Stimulated activated CD8-positive, alpha-beta memory T cell treated with anti-CD3 and anti-CD28 coated beads, Interleukin-7, amount 100 ng/mL, for 24 hours (primary cell): ENCODE data around the gene SPDYE4.
"Not testable (repeated sequence)": the region's sequence is repeated elsewhere in the genome, so short reads cannot be mapped to it uniquely, and the experiment has no call there.

Source experiments
- DNase-seq: peaks from one replicate; pipeline ENCODE4 v3.0.0-alpha.2; 2020; ENCODE audit warnings: low read depth

Gene SPDYE4, protein sequence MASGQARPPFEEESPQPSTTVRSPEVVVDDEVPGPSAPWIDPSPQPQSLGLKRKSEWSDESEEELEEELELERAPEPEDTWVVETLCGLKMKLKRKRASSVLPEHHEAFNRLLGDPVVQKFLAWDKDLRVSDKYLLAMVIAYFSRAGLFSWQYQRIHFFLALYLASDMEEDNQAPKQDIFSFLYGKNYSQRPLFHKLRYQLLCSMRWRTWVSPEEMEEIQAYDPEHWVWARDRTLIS

DNA sequence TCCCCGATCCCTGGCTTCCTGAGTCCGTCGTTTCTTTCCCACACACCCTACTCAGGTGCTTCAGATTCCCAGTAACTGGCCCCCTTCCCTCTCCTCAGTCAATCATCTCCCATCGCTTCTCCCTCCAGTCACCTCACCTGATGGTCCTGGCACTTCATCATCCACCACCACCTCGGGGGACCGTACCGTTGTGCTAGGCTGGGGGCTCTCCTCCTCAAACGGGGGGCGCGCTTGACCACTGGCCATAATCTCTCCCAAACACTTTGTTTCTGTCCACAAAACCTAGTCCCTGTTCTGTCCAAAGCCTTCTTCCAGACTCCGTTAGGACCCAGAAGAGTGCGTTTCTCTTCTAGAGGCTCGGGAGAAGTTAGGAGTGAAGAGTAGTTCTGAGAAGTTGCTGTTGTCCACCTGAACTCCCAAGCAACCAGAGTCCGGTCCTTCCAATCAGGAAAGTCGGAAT is at the start of gene SPDYE4:
TSS of gene SPDYE4 (minus strand) at position 410 of the 460 bp plus-strand sequence. CDS start at position 246, 164 bp downstream.
- no peak for DNase-seq

DNA sequence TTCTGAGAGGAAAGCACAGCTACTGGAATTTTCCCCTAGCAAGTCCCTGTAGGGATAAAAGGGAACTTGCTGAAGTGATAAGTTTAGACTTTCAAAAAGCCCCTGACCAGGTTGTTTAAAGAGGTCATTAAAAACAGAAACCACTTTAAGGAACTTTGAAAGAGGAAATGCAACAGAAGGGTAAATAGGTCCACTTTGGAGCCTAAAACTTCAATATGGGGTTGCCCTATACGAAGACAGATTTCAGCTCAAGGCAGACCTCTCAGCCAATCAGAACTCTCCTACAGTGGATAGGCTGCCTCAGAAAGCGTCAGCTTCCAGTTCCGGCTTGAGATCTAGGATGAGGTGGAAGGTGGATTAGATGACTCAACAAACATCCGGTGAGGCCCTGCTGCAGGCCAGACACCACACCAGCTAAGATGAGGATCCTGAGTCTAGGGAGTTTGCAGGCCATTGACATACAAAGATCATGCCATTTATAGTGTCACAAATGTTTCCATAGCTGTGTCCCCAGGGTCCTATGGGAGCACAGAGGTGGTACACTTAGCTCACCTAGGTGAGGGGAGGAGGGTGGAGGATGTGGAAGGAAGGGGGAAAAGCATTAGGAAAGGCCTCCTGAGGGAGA is 48.7 kb upstream of the SPDYE4 start:
- no peak for DNase-seq

DNA sequence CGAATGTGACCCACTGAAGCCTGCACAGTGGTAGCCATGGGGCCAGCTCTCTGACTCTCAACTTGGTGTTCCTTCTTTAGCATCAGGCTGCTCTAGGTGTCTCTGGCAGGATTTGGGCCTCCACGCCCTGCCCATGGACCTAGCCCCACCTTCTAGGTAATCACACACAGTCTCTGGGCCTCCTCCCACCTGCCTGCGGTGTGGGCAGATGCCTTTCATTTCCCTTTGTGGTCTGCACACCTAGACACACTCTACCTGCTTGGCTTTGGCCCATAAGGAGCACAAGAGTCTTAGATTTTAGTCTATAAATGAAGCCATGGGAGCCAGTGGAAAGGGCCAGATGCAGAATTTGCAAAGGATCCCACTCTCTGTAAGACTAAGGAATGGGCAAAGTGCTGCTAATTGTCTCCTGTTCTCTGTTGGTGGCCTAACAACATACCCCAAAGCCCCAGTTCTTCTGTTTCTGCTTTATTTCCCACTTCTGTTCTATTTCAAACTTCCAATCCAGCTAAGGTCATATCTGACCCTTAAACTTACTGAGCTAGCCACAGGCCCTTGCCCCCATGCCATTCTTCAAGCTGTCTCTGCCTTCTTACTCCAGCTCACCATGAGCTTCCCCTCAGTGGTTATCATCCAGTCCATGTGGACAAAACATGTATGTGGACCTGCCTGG is 48.0 kb upstream of the SPDYE4 start:
- DNase-seq, result no peak

DNA sequence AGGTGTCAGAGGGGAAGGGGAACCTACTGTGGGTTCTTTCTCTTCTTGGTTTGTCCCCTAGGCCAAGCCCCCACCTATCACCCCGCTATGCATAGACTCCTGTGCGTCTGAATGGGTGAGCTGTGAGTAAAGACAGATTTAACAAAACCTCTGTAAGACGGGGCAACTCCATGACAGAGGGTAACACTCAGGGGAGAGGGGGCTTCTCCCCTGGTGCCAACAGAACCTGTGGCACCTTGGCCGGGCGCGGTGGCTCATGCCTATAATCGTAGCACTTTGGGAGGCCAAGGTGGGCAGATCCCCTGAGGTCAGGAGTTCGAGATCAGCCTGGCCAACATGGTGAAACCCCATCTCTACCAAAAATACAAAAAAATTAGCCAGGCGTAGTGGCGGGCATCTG is 47.0 kb upstream of the SPDYE4 start:
- not testable (repeated sequence) for DNase-seq

DNA sequence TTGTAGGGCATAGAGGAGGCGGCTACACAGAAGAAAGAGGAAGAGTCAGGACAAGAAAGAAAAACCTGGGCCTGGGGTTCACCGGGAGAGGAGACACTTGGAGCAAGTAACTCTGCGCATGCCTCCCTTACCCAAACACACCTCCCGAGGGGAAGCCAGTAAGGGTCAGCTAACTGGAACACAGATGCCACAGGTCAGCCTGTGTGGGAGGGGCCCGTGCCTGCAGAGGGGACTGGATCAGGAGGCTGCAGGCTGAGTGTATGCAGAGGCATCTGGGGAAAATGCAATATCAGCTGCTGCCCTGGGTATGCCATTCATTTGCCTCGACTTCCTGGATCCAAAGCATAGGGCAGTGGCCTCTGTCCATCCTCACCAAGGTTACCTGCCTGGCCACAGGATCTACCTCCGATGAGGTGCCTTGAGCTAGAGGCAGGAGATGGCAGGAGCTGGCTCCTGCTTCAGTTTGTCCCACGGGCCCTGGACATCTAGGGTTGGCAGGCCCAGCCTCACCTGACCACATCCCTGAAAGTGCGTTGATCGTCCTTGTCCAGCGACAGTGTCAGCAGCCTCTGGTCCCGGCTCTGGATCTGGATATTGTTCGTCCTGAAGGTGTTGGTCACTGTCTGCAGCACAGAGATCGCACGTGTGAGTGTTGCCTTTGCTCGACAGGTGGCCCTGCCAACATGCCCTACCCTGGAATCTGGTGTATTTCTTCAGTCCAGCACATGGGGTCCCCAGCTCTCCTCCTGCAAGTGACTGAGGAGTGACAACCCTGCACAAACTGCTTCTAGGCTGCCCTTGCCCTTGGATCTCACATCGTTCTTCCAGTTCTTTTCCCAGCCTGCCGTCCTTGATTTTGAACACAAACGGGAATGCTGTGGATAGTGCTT is 45.4 kb upstream of the SPDYE4 start:
- no peak for DNase-seq

DNA sequence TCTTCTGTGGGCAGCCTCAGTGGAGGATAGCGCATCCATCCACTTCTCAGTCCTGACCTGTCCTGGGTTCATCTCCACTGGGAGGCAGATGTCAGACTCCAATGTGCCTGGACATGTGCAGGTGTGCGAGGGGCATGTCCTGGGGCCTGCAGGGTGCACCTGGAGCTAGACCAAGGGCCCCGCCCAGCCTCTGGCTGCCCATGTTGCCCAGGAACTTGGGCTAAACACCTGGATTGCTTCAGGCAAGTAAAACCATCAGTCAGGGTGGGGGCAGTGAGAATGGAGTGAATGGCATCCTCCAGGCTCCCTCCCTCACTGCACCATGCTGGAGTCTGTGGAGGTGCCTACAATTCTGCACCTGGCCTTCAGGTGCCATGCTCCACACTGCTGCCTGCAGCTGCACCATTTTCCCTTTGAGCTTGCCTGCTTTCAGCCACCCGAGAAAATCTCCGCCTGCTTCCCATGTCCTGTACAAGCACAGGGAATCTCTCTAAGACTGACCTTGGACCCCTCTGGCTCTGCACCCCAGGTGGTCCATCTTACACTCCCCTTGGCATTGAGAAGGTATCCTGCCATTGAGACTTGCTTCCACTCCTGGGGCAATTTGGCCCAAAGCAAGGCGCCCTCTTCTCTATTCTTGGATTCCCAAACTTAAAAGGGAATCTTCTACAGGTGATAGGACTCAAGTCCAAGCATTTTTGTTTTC is 42.9 kb upstream of the SPDYE4 start:
- no peak for DNase-seq

DNA sequence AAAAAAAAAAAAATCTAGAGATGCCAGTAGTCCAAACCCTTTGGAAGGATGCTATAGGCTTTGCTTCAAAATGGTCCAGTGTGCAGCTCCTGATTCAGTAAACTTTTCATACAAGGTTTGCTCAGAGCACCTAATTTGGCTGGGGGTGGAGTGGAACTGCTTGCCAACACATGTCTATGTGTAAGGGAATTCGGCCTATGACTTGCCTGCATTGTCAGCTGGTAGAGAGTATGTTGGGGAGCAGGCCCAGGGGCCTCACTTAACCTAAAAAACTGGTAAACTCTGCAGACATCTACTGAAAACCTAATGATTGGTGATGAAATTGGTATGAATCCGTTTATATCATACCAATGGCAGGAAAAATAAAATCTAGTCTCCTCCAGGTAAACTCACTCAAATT is 42.3 kb upstream of the SPDYE4 start:
- no peak for DNase-seq

DNA sequence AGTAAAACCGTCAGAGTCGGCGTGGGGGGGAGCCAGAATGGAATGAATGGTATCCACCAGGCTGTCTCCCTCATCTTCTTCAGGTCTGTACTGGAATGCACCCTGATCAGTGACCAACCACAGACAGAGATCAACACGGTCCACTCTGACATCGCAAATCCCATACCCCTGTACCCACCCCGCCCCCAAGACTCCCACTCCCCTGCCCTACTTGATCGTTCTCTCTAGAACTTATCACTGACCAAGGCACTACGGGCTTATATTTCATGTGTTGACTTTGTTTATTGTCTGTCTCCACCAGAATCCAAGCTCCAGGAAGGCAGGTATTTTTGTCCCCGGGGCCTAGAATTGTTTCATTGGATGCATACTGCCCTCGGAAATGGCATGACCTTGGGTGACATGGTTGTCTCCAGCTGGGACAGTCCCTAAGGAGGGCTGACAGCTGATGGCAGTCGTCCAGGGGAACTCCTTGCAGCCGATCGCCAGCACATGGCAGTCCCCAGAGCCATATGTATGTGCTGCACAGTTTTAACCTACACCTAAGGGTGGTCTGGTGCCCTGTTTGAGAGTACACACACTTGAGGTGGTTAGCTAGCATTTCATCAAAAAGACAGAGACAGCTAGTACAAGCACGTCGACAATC is 41.3 kb upstream of the SPDYE4 start:
- DNase-seq, result no peak

DNA sequence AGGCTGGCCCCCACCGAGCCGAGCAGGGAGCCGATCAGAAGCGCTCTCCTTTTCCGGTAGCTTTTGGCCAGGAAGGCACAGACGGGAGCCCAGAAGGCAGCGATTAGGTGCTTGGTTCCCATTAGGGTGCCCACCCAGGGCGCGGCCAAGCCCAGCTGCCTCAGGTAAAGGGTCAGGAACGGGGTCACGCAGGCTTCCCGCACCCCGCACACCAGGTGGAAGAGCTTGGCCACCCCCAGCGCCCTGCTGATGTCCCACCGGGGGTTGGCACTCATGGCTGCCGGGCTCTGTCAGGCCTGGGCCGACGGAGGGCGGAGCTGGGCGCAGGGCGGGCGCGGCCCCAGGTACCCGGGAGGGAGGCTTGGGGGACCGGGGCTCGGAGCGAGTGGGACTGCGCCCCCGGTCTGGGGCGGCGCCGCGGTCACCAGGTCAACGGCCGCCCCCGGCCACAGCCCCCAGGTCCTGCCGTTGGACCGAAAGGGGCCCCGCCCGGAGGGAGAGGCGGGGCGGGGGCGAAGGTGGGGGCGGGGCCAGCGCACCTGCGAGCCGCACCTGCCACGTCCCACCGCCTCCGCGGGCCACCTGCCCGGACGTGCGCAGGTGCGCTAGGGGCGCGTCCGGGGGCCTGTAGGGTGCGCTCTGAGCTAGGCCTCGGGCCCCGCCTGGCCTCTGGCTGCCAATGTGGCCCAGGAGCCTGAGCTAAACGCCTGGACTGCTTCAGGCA is 40.7 kb upstream of the SPDYE4 start, which contains the start of gene MFSD6L:
TSS of gene MFSD6L (minus strand) at position 520 of the 724 bp plus-strand sequence. CDS start at position 275, 245 bp downstream.
- no peak for DNase-seq

DNA sequence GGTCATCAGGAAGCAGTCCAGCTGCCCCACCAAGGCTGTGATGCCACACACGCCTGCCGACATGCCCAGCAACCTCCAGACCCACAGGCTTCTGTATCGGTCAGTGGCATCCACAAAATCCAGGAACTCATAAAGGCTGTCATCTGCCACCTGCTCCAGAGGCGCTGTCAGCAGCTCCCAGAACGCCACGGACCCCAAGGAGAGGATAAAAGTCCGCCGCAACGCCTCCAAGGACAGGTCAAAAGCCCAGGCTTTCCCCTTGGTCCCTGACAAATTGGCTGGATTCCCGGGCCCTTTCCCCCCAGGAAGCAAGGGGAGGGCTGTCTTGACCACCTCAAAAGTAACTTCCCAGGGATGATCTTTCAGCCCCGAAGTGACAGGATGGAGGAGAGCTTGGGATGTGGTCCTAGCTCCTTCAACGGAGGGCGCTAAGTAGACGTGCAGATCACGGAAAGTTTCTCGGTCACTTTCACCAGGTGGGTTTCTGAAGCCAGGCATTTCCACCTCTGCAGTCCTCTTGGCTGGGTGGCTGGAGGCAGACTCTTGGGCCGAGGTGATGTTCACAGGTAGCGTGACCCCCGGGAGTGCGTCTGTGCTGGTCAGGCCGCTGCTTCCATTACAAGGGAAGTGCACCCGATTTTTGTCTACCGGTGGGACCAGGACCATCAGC is 40.0 kb upstream of the SPDYE4 start:
- DNase-seq, result no peak

DNA sequence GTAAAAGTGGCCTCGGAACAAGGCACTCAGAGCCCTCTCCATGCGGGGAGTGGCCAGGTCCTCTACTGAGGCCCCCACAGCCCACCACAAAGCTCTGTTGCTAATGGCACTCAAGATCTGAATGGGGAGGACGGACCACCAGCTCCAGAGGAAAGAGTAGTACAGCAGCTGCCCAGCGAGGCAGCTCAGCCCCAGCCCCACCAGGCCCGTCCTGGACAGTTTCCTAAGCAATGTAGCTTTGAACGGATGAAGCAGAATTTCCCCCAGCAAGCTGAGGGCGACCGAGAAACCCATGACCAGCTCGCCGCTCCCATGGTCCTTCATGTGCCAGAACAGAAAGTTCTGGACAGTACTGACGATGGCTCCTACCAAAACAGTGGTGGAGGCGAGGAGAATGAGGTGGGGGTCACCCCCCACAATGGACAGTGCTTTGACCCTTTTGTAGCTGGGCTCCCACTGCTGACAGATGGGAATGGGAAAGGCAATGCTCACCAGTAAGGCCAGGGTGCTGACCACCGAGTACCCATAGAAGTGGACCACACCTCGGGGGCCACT is 39.4 kb upstream of the SPDYE4 start:
- no peak for DNase-seq

DNA sequence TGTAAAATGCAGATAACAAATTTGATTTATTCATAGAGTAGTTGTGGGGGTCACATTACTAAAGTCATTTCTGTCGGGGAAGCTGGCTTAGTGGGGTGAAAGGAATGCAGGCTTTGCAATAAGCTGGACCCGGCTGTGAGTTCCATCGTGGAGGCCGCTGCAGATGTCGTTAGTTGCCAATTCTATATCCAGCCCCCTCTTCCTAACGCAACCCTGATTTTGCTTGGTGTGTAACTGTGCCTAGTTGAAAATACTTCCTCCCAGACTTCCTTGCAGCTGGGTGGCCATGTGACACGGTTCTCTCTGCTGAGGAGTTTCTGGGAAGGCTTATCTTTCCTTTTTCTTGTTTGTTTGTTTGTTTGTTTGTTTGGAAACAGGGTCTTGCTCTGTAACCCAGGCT is 36.3 kb upstream of the SPDYE4 start:
- no peak for DNase-seq

DNA sequence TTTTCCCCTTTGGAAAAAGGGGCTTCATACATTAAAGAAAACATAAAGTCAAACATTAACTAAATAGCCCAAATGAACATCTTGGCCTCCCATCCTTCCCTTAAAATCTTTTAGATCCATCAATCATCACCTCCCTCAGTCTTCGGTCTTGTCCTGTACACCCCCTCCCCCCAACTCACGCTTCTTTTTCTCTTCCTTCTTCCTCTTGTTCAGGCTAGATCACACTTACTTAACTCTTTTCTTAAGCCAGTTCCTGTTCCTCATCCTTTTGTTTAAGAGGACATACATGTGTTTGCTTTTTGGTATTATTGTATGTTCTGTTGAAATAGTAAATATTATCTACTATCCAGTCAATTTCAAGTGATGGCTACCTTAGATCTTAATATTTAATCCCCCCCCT is 35.3 kb upstream of the SPDYE4 start:
- no peak for DNase-seq

DNA sequence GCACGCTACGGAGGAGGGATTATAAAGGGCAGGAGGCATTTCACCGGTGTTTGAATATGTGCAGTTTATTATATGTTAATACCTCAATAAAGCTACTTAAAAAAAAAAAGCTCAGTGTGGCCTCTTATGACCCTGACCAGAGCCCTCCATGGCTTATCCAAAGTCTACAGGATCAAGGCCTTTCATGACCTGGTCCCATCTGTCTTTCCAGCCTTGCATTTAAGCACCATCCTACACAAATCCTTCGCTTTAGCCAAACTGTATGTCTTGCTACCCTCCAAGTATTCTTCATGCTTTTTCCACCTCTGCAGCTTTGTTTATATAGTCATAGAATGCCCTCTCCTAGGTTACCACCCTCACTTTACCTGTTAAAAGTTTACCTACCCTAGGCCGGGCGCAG is 34.3 kb upstream of the SPDYE4 start:
- no peak for DNase-seq

DNA sequence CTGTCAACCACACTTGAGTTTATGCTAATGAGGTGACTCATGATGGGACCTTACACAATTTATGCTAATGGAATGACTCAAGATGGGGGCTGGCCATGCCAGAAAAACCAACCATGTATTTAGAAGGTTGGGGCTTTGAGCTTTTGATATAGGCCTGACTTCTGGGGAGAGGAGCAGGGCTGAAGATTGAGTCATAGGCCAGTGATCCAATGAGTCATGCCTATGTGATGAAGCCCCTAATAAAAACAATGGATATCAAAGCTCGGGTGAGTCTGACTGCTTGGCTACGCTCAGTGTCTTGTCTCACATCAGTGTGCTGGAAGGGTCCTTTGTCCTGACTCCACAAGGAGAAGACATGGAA is 33.5 kb upstream of the SPDYE4 start:
- DNase-seq, result no peak

DNA sequence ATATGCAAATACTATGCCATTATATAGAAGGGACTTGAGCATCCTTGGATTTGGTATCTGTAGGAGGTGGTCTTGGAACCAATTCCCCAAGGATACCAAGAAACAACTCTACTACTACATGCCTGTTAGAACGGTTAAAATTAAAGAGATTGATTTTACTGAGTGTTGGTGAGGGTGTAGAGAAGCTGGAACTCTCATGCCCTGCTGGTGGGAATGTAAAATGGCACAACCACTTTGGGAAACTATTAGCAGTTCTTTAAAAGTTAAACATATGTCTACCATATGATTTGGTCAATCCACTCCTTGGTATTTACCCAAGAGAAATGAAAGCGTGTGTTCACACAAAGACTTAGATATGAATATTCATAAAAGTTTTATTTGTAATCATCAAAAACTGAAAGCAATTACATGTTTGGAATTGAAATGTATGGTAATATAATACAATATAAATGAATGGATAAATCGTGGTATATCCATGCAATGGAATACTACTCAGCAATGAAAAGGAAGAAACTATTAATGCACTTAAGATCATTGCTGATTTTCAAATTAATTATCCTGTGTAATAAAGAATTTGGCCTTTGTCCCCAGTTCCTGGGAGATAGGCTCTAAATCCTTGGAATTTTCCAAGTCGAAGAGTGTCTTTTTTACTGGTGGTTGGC is 33.0 kb upstream of the SPDYE4 start:
- DNase-seq, result no peak

DNA sequence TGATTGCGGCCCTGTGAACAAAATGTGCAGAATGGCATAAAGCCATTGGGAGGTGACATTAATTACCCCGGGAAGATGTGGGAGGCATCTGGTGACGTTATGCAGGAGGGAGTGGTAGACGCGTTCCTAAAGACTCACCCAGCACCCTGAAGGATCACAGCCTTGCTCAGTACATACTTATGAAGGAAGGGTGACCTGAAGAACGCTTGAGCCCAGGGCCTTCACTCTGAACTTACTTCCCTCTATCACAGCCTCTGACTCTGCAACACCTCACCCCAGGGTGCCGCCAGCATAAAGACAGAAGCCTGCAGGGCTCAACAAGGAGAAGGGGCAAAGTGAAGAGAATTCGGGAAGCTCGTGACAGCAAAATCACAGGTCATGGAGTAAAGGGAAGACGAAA is 31.4 kb upstream of the SPDYE4 start:
- no peak for DNase-seq

DNA sequence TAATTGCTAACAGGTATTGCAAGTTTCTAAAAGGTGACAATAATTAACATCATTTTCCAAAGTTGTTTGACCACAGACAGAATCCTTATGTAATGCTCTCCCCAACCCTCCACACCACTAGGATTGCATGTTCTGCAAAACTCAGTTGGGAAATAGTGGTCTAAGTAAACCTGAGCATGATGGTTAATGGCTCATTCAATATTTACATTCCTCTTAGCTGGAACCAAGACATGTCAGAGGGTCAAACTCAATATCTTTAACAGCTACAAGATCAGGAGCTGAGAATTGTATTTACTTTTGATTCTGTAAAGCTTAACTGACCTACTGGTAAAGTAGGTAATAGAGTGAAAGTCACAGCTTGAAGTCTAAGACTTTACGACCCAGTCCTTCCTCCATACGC is 30.7 kb upstream of the SPDYE4 start:
- DNase-seq, result no peak
